SK-N-SH (cell line): Measurements from ENCODE around the gene PIK3R3. TPM values are rescaled to one million over a fixed set of nuclear protein-coding genes. Genes with fewer than 3 reads are reported as not detected.

Experiments
- CTCF ChIA-PET: fragments of 300-600, 350-600 bp; formaldehyde crosslinking; extraction: SDS; loops from one replicate; lab custom pipeline; 2021; lab: Yijun Ruan, JAX
- POLR2A ChIA-PET: fragments of 350-600 bp; sonication (Branson Sonifier 250); formaldehyde crosslinking; extraction: SDS; loops from one replicate; lab custom pipeline; 2020; ENCODE audit warnings: antibody characterized with exemption, inconsistent platforms; lab: Yijun Ruan, JAX
- DNase-seq: peaks from one replicate; pipeline ENCODE4 v3.0.0; 2012
- H2AFZ ChIP-seq: fragments of 200-600 bp; sonication (generic); 2 replicates; pipeline ENCODE4 v1.8.1; 2016; ENCODE audit warnings: antibody characterized with exemption, mild to moderate bottlenecking, low read depth
- H3F3A ChIP-seq: fragments of 200-600 bp; sonication (generic); replicated peaks from 2 replicates; pipeline ENCODE3; 2016; ENCODE audit warnings: antibody characterized with exemption, mild to moderate bottlenecking; ENCODE audit not compliant: insufficient read depth
- H3K27ac ChIP-seq, 2 experiments: fragments of 200-500 bp in 1 of 2; fragments of 200-600 bp in 1 of 2; sonication (Bioruptor generic) in 1 of 2; sonication (generic), shearing (Covaris generic) in 1 of 2; 2 replicates each; pipeline versions ENCODE4 v1.5.1 to v1.6.1; 2014 to 2016; ENCODE audit warnings: low read depth in 2 of 2, inconsistent platforms in 1 of 2, low read length in 1 of 2, mild to moderate bottlenecking in 1 of 2, mixed read lengths in 1 of 2
- H3K27me3 ChIP-seq: fragments of 200-600 bp; sonication (generic), shearing (Covaris generic); 2 replicates; pipeline ENCODE4 v1.6.1; 2016; ENCODE audit warnings: mixed run types; ENCODE audit not compliant: insufficient read depth
- H3K36me3 ChIP-seq, 2 experiments: fragments of 200-500 bp in 1 of 2; fragments of 200-600 bp in 1 of 2; sonication (Bioruptor generic) in 1 of 2; sonication (generic) in 1 of 2; replicated peaks in 1 of 2; 2 replicates each; pipeline versions ENCODE3 to v1.5.1; 2014 to 2016; ENCODE audit warnings: low read length in 1 of 2, mild to moderate bottlenecking in 1 of 2; ENCODE audit not compliant: insufficient read depth in 2 of 2, control insufficient read depth in 1 of 2
- H3K4me1 ChIP-seq, 2 experiments: fragments of 200-500 bp in 1 of 2; fragments of 200-600 bp in 1 of 2; sonication (Bioruptor generic) in 1 of 2; sonication (generic), shearing (Covaris generic) in 1 of 2; 2 replicates each; pipeline versions ENCODE4 v1.5.1 to v1.6.1; 2014 to 2016; ENCODE audit warnings: low read depth in 1 of 2, low read length in 1 of 2, mixed run types in 1 of 2; ENCODE audit not compliant: insufficient read depth in 2 of 2, control insufficient read depth in 1 of 2
- H3K4me2 ChIP-seq: fragments of 200-600 bp; sonication (generic), shearing (Covaris generic); 2 replicates; pipeline ENCODE4 v1.6.1; 2017; ENCODE audit warnings: mixed run types
- H3K4me3 ChIP-seq, 2 experiments: fragments of 200-500 bp in 1 of 2; fragments of 200-600 bp in 1 of 2; sonication (Bioruptor generic) in 1 of 2; sonication (generic), shearing (Covaris generic) in 1 of 2; 2 replicates each; pipeline versions ENCODE4 v1.5.1 to v1.8.1; 2014 to 2016; ENCODE audit warnings: low read depth in 2 of 2, inconsistent platforms in 1 of 2, low read length in 1 of 2, mild to moderate bottlenecking in 1 of 2, mixed read lengths in 1 of 2, moderate library complexity in 1 of 2
- H3K79me2 ChIP-seq: fragments of 200-600 bp; sonication (generic); 2 replicates; pipeline ENCODE4 v1.8.1; 2017; ENCODE audit warnings: mild to moderate bottlenecking; ENCODE audit not compliant: insufficient read depth
- H3K9ac ChIP-seq: fragments of 200-600 bp; sonication (generic); 2 replicates; pipeline ENCODE4 v1.6.1; 2017; ENCODE audit warnings: mixed run types
- H3K9me2 ChIP-seq: fragments of 200-600 bp; sonication (generic); 2 replicates; pipeline ENCODE4 v1.6.1; 2017; ENCODE audit warnings: mixed run types
- H3K9me3 ChIP-seq: fragments of 200-600 bp; sonication (generic); 2 replicates; pipeline ENCODE4 v1.6.1; 2017; ENCODE audit warnings: mixed run types, mild to moderate bottlenecking, moderate library complexity
- H4K20me1 ChIP-seq: fragments of 200-600 bp; sonication (generic); 2 replicates; pipeline ENCODE4 v1.6.1; 2017; ENCODE audit warnings: mild to moderate bottlenecking, mixed run types; ENCODE audit not compliant: insufficient read depth
- ELF1 ChIP-seq: IDR thresholded peaks from 2 replicates; pipeline ENCODE4 v1.4.0; 2012
- EZH2phosphoT487 ChIP-seq: fragments of 200-600 bp; sonication (generic); IDR thresholded peaks from 2 replicates; pipeline ENCODE4 v1.6.1; 2017; ENCODE audit warnings: low read depth, mixed run types, mild to moderate bottlenecking, antibody characterized with exemption, moderate library complexity, borderline replicate concordance
- GATA2 ChIP-seq: sonication (generic); formaldehyde crosslinking; IDR thresholded peaks from 2 replicates; pipeline ENCODE4 v1.5.0; 2020; ENCODE audit warnings: mild to moderate bottlenecking, missing genetic modification reagents
- RXRA ChIP-seq: IDR thresholded peaks from 2 replicates; pipeline ENCODE4 v1.4.0; 2012; ENCODE audit warnings: low read depth, mild to moderate bottlenecking, borderline replicate concordance
- TCF12 ChIP-seq: IDR thresholded peaks from 2 replicates; pipeline ENCODE4 v1.4.0; 2012
- WGBS: methylation state at CpG from one replicate; pipeline ENCODE4 v1.1.6; 2017; ENCODE audit warnings: low lambda C conversion rate; 5-methylcytosine and 5-hydroxymethylcytosine counted together
- polyA plus RNA-seq, 3 experiments: library from polyadenylated mRNA; depleted of rRNA; stranded (reverse); fragments of >200 nt; gene quantifications; 2 replicates each; pipeline ENCODE4 v1.2.3, GENCODE V29; 2012
- TF ChIP-seq, protein P1 (sequence below): IDR thresholded peaks from 2 replicates; pipeline ENCODE4; 2012
- TF ChIP-seq, protein P2 (sequence below): fragments of 150-350 bp; IDR thresholded peaks from 2 replicates; pipeline ENCODE4 v1.6.1; 2017; ENCODE audit warnings: antibody characterized with exemption, low read length, low read depth, borderline replicate concordance
- TF ChIP-seq, protein P3 (sequence below): fragments of 200-600 bp; sonication (generic); IDR thresholded peaks from 2 replicates; pipeline ENCODE4 v1.6.1; 2017; ENCODE audit warnings: antibody characterized with exemption, mild to moderate bottlenecking, moderate library complexity

The PIK3R3 gene
- polyA plus RNA-seq, 1 of the 3 experiments (the other 2 are of a cell fraction): 4.0 TPM

DNA sequence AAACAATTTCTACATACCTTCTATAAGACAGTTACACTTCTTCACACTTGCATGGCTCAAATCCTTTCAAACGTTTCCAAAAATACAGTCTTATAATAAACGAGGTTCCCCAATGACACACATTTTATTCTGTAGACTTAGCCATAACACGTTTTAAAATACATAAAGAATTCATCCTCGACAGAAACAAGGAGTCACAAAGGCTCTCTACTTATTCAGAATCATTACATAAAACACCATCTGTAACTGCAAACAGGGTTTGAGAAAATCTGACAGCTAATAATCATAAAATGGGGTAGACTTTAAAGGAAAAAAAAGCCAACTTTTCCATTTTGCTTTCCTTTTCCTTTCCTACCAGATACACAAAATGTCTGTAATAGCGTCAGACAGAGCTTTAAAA is 1.8 kb downstream of the PIK3R3 start:
- H2AFZ ChIP-seq: peak overlapping the region; percentile 85
- no peaks in the 10 kb centered on the region for H3K27me3 ChIP-seq
- H3K9me3 ChIP-seq: no peaks in the 10 kb centered on the region
- CTCF ChIA-PET: interaction anchor here (1.0 to 1.5 kb wide), 4 partner anchors 92 to 97 kb away, joined by 3 to 5 read pairs (median 4); no protein-coding TSS in a partner anchor
- peaks cover 16% of the 10 kb centered on the region for H3F3A ChIP-seq
- DNase-seq: no peak
- H3K79me2 ChIP-seq: peaks cover 51% of the 10 kb centered on the region
- no peaks in the 10 kb centered on the region for H4K20me1 ChIP-seq
- H3K36me3 ChIP-seq: no peaks in the 10 kb centered on the region
- TF ChIP-seq, protein P1, sequence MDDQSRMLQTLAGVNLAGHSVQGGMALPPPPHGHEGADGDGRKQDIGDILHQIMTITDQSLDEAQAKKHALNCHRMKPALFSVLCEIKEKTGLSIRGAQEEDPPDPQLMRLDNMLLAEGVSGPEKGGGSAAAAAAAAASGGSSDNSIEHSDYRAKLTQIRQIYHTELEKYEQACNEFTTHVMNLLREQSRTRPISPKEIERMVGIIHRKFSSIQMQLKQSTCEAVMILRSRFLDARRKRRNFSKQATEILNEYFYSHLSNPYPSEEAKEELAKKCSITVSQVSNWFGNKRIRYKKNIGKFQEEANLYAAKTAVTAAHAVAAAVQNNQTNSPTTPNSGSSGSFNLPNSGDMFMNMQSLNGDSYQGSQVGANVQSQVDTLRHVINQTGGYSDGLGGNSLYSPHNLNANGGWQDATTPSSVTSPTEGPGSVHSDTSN: no peak
- TF ChIP-seq EZH2phosphoT487 (no peak), ELF1 (no peak), GATA2 (no peak), TCF12 (no peak)
- TF ChIP-seq, protein P2, sequence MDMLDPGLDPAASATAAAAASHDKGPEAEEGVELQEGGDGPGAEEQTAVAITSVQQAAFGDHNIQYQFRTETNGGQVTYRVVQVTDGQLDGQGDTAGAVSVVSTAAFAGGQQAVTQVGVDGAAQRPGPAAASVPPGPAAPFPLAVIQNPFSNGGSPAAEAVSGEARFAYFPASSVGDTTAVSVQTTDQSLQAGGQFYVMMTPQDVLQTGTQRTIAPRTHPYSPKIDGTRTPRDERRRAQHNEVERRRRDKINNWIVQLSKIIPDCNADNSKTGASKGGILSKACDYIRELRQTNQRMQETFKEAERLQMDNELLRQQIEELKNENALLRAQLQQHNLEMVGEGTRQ: no peak
- H3K4me3 ChIP-seq: peak overlapping the region; percentile 80 to 99
- 7% methylated on average over 5 of the region's 5 CpGs for WGBS
- POLR2A ChIA-PET: no interaction called here
- H3K4me2 ChIP-seq: peak overlapping the region; percentile 83
- peaks cover 10 to 14% of the 10 kb centered on the region in 2 experiments; a peak in 2 of 4 replicates for H3K4me1 ChIP-seq
- peak overlapping the region; percentile 48 to 100; a peak in 3 of 4 replicates for H3K27ac ChIP-seq
- no peaks in the 10 kb centered on the region for H3K9me2 ChIP-seq
- H3K9ac ChIP-seq: peak overlapping the region; percentile 96

DNA sequence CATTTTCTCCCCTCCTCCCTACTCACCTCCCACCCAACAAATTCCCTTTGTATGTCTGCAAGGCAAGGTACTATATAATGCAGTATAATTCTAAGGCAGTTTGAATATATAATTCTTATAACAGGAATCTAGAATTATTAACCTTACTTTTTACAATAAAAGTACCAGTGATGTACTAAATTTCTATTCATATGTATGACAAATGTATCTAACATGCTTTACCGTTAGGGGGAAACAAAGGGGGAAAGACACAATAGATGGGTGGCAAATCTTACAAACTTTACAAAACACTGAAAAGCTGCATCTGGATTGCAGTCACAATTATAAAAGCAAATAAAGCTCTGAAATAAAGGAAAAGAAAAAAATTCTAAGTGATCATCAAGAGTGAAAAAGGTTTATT is 2.3 kb downstream of the PIK3R3 start:
- WGBS: 15% methylated on average over 1 of the region's 1 CpG
- H3K4me3 ChIP-seq: peak overlapping the region; percentile 80 to 99
- no peaks in the 10 kb centered on the region for H4K20me1 ChIP-seq
- peak overlapping the region; percentile 96; the same call in 1 of the 2 replicates for H3K9ac ChIP-seq
- peak overlapping the region; percentile 48 to 100; a peak in 3 of 4 replicates for H3K27ac ChIP-seq
- H3K9me2 ChIP-seq: no peaks in the 10 kb centered on the region
- peaks cover 10 to 12% of the 10 kb centered on the region in 2 experiments; a peak in 2 of 4 replicates for H3K4me1 ChIP-seq
- peak overlapping the region; percentile 85; the same call in 1 of the 2 replicates for H2AFZ ChIP-seq
- DNase-seq: peak; percentile 32
- CTCF ChIA-PET: interaction anchor here (1.2 to 1.5 kb wide), 3 partner anchors 93 to 97 kb away, joined by 3 to 5 read pairs (median 4); no protein-coding TSS in a partner anchor
- H3K36me3 ChIP-seq: no peaks in the 10 kb centered on the region
- H3K4me2 ChIP-seq: peak overlapping the region; percentile 83
- TF ChIP-seq RXRA: no peak
- TF ChIP-seq, protein P3, sequence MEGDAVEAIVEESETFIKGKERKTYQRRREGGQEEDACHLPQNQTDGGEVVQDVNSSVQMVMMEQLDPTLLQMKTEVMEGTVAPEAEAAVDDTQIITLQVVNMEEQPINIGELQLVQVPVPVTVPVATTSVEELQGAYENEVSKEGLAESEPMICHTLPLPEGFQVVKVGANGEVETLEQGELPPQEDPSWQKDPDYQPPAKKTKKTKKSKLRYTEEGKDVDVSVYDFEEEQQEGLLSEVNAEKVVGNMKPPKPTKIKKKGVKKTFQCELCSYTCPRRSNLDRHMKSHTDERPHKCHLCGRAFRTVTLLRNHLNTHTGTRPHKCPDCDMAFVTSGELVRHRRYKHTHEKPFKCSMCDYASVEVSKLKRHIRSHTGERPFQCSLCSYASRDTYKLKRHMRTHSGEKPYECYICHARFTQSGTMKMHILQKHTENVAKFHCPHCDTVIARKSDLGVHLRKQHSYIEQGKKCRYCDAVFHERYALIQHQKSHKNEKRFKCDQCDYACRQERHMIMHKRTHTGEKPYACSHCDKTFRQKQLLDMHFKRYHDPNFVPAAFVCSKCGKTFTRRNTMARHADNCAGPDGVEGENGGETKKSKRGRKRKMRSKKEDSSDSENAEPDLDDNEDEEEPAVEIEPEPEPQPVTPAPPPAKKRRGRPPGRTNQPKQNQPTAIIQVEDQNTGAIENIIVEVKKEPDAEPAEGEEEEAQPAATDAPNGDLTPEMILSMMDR: peak; percentile 47
- peaks cover 56% of the 10 kb centered on the region for H3K79me2 ChIP-seq
- POLR2A ChIA-PET: no interaction called here
- no peaks in the 10 kb centered on the region for H3K27me3 ChIP-seq
- peaks cover 13% of the 10 kb centered on the region for H3F3A ChIP-seq
- no peaks in the 10 kb centered on the region for H3K9me3 ChIP-seq
